ENCODE results near the gene CTNNA3.

The CTNNA3 gene

DNA sequence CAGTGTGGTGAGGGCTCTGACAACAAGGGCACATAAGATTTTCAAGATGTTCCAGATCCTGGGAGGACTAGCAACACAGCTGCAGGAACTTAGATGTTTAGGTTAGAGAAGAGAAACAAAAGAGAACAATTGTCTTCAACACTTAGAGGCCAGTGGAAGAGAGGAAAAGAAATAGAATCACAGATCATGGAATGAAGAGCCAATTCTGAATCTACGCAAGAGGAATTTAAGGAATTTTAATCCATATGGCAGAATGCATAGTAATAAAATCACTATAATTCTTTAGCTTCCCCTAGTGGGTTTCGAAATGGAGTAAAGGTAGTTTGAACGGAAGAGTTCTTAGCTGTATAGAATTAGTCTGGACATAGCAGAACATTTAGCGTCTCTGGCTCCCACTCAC lies 884.8 kb downstream of the CTNNA3 start:
- DNase-seq (ENCODE audit: low spot score), result no peak

DNA sequence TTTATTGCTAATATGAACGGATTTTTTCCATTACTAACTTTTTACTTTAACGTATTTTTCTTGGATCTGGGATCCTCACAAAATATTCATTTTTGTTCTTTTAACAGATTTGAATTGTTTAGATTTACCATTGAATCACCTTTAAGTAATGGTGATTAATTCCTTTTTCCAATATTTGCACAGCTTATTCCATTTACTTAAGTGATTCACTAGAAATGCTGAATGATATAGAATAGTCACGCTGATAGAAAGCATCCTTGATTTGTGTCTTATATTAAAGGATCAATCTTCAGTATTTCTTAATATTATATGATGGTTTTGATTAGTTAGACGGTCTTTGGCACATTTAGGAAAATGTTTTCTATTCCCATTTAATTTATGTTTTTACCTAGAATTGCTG lies 886.6 kb downstream of the CTNNA3 start:
- DNase-seq (ENCODE audit: low spot score), result no peak

DNA sequence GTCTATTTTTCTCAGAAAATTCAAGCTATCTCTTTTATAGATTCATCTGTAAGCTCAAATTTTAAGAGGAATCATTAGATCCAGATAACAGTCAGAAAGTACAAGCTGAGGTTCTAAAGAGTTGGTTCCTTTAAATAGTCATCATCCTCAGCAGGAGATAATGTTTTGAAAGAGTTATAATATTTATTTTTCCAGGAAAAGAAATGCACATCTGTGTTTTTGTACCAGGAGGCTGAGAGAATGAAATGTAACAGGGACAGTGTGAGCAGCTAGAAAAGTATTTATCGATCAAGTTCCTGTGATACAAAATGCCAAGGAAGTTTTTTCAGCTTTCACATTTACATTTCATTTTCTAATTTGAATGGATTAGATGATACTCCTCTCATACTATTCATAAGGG lies 890.4 kb downstream of the CTNNA3 start:
- no peak for DNase-seq (ENCODE audit: low spot score)

DNA sequence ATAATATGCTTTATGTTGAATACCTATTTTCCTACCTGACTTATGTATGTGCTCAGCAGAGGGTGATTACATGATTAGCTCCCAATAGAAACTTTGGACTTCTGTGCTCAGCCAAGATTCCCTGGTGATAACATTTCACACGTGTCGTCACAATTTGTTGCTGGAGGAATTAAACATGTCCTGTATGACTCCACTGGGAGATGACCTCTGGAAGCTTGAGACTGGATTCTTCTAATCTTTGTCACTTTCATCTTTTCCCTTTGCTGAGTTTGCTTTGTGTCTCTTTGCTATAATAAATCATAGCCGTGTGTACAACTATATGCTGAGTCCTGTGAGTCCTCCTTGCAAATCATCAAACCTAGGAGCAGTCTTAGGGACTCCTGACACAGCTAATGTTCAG lies 891.0 kb downstream of the CTNNA3 start:
- no peak for DNase-seq (ENCODE audit: low spot score)

DNA sequence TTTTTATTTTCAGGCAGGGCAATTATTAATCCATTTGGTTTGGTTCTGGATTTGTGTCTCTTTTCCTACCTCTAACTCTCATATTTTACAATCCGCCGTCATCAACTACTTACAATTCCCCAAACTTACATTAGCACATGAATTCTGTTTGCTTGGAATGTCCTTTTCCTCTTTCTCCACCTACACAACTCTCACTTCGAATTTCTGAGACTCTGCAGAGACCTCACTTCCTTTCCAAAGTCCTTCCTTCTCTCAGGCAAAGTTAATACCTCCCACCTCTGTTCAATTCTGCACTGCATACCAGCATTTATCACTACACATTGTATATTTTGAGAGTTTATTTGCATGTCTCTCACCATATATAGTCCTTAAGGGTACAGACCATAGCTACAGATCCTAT lies 892.8 kb downstream of the CTNNA3 start:
- no peak for DNase-seq (ENCODE audit: low spot score)

DNA sequence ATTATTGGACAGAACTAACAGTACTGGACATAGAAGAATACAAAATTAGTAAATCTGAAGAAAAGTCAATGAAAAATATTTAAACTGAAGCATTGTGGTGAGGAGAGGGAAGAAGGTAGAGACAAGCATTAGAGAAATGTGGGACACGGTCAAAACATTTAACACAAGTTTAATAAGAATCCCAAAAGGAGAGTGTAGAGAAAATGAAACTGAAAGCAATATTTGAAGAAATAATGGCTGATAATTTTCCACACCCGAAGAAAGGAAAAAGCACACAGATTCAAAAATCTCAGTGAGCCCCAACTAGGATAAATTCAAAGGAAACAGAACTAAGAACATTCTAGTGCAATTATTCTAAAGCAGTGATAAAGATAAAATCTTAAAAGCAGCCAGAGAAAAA lies 896.5 kb downstream of the CTNNA3 start:
- DNase-seq (ENCODE audit: low spot score), result no peak

DNA sequence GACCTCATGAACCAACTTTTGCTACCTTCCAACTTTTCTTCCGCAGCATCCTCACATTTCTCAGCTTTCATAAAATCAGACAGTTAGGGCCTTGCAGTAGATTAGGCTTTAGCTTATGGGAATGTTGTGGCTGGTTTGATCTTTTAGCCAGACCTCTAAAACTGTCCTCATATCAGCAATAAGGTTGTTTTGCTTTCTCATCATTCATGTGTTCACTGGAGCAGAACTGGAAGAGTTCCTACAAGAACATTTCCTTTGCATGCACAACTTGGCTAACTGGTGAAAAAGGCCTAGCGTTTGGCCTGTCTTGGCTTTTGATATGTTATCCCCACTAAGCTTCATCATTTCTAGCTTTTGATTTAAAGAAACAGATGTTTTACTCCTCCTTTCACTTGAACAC lies 900.1 kb downstream of the CTNNA3 start:
- DNase-seq (ENCODE audit: low spot score), result no peak

DNA sequence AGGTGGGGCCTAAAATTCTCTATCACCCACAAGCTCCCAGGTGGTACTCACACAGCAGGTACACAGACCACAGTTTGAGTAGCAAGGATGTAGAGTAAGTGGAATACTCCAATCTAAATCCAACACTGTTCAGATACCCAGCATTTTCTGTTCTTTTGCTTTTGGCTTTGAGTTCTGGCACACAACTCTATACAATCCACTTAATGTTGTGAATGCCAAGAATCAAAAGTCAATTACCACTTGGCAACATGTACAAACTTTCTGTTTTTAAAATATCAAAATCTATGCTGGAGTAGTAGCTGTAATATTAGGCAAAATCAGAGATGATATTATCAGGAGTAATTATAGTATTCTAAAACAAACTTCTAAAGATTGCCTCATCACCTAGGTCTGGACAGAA lies 903.6 kb downstream of the CTNNA3 start:
- DNase-seq (ENCODE audit: low spot score), result no peak

DNA sequence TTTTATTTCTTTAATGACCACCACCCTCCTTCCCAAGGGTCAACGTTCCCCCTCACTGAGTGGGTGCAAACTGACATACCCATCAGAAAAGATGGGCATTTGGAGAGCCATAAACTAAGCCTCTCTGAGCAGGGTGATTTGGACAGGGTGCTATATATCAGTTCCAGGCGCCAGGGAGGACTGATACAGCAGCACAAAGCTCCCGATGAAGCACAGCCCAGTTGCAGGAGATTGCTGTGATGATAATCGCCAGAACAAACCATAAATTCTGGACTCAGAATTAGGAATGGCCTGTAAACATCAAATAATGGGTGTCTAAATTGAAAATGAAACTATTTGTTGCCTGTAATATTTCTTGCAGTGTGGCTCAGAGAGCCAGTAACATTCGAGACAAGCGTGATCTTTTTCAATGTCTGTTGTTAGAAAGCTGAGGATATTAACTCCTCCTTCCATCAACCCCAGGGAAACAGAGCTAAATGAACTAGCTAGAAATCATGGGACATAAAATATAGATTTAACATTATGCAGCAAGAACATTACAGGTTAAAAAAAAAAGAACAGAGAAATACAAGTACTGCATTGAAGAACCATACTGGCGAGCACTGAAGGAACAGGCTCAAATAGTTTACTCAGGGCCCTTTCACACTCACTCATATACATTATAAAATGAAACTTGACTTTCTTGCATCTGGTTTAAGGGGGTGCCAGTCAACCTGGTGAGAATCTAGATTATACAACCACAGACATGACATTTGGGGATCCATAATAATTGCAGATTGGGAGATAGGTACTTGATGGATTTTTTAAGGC lies 907.6 kb downstream of the CTNNA3 start:
- no peak for DNase-seq (ENCODE audit: low spot score)

DNA sequence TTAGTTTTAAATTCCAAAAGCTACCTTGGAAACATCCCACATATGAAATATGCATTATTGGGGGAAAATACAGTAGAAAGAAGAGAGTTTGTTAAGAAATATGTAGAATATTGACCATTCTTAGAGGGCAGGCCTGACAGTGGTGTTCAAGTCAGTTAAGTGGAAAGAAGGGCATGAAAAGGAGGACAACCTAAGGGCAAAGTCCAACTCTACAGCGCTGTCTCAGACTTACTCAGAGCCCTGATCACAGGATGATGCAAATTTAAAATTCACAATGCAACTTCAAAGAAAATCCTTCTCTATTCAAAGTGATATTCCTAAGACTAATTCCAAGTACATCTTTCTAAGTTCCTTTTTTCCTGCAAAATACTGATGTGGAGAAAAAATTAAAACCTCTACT lies 909.3 kb downstream of the CTNNA3 start:
- DNase-seq (ENCODE audit: low spot score), result no peak

DNA sequence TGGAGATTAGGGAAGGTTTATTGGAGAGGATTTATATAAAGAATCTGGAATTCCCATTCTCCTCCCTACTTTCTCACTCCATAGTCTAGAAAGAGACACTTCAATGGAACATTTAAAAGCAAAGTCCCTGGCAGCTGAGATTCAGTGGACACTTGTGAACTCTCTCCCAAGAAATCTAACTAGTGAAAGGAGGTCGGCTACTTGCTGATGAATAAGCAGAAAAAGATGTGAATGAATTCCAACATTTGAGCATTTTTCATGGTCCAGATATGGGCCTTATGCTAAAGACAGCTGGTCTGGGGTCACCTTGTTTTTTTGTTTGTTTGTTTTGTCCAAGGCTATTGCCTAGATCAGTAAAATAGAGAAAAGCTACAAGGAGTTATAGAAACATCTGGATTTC lies 911.2 kb downstream of the CTNNA3 start:
- DNase-seq (ENCODE audit: low spot score), result no peak

DNA sequence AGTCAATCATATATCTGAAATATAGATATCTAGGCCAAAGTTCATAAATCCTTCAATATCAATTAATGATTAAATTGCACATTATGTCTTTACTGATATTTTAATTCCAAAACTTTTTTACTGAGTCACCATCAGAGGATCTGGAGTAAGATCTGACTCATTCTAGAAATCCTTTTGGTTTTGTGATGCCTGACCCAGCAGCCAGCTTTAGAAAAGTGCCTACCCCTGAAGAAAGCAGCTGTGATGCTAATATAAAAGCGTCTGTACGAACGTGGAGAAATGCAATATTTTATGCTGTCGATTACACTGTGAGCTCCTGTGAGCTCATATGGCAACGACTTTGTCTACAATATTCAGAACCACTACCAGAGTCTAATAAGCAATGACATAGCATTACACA lies 912.7 kb downstream of the CTNNA3 start:
- peak; percentile 16 for DNase-seq (ENCODE audit: low spot score)

DNA sequence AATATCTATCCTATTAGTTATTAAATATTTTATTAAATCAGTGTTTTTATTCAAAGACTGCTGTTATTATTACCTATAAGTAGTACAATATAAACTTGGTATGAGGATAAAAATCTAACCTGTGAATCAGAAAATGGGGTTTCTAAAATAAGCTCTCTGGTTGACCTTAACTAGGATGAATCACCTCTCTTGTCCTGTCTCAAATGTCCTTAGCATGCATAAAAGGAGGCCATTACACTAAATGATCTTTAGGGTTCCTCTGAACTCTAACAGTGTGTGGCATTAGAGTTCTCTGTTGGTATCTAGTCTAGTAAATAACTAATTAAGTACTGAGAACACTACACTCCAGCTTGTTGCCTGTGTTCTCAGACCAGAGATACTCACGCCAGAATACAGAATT lies 913.2 kb downstream of the CTNNA3 start:
- DNase-seq (ENCODE audit: low spot score), result no peak

DNA sequence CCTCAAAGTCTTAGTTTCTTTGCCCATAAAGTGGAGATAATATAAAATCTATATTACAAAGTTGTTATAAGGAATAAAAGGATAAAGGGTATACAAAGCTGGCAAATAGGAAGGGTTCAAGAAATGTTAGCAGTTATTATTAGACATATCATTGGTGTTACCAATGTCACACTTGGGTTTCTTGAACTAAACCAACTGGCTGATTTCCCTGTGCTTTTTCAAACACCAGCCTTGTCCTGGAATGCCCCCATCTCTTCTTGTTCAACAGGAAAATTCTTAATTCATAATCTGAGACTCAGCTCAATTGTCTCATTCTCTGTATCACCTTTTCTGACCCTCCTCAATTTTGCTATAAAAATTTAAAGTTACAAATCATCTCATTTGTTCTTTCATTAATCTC lies 913.9 kb downstream of the CTNNA3 start:
- DNase-seq (ENCODE audit: low spot score), result no peak

DNA sequence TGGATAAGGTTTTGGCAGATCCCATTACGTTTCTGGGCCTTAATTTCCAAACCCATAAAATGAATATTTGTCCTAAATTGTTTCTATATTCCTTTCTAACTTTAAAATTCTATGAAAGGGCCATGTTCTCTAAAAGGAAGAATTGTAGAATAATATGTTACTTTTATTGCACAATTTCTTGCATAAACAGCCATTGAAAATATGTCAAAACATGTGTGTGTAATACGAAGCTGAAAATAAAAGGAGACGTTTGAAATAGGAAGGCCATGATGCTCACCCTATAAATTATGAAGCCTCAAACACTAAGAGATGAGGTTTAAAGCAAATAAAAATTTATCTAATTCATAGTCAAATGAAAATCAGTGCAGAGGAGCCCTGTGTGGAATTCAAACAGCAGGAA lies 915.2 kb downstream of the CTNNA3 start:
- no peak for DNase-seq (ENCODE audit: low spot score)

DNA sequence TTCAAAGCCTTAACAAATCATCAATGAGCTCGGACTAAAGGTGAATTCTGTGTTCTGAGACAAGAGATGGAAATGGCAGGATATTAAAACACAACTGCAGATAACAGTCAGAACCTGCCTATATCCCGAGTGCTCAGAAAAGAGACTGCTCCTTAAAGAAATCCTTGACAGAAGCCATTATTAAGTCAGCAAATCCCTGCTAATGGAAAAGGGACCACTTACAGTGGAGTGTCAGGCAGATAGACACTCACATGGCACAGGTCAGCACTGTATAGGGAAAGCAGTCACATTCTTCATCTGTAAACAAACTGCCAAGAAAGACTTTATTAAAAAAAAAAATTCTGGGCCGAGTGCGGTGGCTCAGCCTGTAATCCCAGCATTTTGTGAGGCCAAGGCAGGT lies 917.6 kb downstream of the CTNNA3 start:
- no peak for DNase-seq (ENCODE audit: low spot score)

DNA sequence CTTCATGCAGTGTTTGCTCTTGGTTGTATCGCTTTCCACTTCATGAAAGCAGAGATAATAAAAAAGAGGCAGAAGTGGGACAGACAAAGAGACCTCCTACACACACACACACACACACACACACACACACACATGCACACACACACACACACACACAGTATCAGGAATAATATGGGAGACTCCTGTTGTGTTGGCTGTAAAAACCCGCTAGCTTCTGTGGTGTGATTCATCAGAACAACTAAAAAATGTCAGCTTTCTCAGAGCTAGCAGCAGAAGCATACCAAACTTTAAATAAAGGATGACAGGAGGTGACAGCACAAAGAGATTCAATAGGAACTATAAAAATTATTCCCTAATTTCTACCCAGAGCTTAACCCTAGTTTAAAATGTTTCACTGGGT lies 918.3 kb downstream of the CTNNA3 start:
- DNase-seq (ENCODE audit: low spot score), result no peak

DNA sequence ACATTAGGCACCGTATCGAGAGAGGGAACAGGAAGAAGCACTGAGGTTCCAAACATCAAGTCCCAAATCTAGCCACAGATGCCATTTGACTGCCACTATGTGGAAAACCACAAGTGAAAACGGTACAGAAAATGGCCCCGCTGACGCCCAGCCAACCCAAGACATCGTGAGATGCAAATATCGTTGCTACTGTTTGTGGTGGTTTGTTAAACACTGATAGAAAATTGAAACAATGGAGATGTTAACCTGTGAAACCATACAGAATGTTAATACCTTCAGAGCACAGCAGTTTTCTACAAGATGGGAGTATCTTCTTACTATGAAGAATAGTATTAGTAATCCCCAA lies 922.5 kb downstream of the CTNNA3 start:
- no peak for DNase-seq (ENCODE audit: low spot score)

DNA sequence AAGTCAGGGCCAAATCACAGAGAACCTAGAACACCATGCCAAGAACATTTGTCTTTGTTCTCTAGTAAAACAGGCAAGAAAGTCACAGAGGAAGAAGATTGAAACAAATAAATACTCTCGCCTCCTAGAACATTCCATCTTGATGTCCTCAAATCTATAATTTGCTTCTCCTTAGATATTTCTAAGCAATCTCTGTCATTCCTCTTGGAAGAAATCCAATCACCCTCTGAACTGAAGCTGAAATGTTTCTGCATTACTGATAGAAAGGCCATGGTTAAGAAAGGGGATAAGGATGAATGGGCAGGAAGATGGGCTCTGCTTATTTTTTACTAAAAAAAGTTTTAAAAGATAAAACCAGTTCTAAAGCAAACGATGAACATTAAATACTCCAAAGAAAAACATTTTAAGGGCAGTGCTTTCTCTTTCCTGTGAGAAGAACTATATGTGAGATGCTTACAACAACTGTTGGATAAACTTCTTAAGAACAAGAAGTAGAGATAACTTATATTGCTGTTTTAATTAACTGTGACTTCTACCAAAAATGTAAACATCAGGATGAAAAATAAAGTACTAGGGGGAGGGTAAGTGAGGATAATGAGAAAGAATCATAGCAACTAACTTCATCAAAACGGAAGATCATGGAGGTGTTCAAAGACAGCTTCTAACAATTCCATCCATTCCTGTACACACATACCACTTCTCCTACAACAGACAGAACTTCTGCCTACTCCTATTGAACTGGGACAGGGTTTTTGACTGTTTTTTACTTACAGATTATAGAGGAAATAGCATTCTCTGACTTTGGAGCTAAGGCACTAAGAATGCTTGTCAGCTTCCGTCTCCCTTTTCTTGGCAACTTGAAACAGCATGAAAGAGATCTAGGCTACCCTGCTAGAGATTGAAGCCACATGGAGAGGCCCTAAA lies 923.2 kb downstream of the CTNNA3 start:
- no peak for DNase-seq (ENCODE audit: low spot score)

DNA sequence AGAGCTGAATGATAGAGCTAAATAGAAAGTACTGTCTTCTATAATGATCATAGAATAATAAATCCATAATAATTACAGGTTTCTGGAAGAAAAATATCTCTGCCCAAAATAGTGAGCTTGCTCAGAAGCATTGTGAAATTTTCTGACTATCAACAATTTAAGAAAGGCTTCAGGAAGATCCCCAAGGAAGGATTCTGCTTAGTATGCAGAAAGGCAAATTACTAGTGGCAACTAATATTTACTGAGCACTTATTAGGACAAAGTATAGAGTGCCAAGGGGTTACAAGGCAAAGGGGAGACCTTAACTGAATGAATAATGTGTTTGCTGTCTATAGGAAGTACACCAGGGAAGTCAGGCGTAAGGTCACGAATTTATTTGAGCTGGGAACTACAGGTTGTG lies 928.3 kb downstream of the CTNNA3 start:
- DNase-seq (ENCODE audit: low spot score), result no peak

DNA sequence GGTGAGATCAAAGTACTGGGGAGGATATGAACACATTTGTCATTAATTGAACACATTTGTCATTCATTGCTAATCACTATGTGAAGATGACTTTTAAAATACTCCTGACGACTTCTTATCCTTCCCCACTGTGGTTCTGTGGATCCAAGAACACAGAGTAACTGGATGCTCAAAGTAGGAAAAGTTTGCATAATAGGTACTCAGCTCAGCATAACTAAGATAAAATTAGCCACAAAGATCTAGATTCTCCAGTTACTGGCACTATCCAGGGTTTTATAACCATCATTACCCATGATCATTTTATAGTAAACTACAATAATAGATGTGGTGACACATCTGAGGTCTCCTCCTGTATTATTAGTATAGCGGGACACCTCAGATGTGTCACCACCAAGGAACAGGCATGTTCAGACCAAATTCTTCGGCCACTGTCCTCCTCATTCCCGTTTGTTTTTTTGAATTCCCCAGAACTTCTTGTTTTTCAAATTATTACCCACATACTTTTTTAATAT lies 933.7 kb downstream of the CTNNA3 start:
- DNase-seq (ENCODE audit: low spot score), result no peak

DNA sequence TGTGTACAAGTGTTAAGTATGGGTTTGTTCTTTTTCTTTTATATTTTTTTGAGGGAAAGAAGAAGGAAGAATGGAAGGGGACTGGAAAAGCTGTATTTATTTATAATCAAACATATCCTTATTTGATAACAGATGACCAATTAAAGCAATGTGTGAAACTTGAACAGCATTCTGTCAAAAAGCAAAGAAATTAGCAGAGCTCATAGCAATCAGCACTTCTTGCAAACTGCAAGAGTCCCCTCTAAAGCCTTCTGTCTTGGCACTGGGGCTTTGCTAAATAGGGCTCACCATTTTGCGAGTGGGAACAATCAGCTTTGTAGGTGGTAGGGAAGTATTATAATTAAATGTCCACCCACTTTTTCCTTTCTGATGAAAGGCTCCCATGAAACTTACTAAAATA lies 935.1 kb downstream of the CTNNA3 start:
- no peak for DNase-seq (ENCODE audit: low spot score)

DNA sequence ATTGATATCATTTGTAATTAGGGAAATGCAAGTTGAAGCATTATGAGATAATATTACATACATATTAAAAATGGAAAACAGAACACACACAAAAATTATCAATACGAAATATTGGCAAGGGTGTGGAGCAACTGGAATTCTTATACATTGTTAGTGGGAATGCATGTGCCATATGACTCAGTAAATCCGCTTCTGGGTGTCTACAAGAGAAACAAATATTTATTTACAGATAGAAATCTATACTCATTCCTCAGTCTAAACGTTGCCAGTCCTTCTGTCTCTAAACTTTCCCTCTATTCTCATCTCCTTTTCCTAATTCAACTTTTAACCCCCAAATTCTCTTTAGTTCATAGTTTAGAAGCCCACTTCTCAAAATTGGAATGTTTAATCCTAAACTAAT lies 940.5 kb downstream of the CTNNA3 start:
- DNase-seq (ENCODE audit: low spot score), result no peak
